Keratinocyte (primary cell): ENCODE data around the gene HEPN1. TPM values are rescaled to one million over a fixed set of nuclear protein-coding genes. Genes with fewer than 3 reads are reported as not detected.

Source experiments
- DNase-seq: peaks from one replicate; pipeline ENCODE4 v3.0.0-alpha.2; 2011; ENCODE audit warnings: low read depth, missing footprints, low spot score
- FAIRE-seq: peaks from 2 replicates; lab custom pipeline; 2011; peaks lifted over from hg19 to GRCh38; lab: Jason Lieb, UNC
- H2AFZ ChIP-seq: 2 replicates; pipeline ENCODE4 v1.6.0; 2012; ENCODE audit warnings: low read length, control low read depth, inconsistent platforms; ENCODE audit not compliant: control insufficient read depth
- H3K27ac ChIP-seq: 2 replicates; pipeline ENCODE4 v1.5.1; 2011; ENCODE audit warnings: low read length; ENCODE audit not compliant: control insufficient read depth, insufficient read depth
- H3K27me3 ChIP-seq: 3 replicates; pipeline ENCODE4 v1.6.0; 2011; ENCODE audit warnings: low read length; ENCODE audit not compliant: control insufficient read depth, insufficient read depth; ENCODE audit errors: extremely low read depth
- H3K36me3 ChIP-seq, 2 experiments: 2 replicates in 1 of 2; 3 replicates in 1 of 2; pipeline ENCODE4 v1.5.1; 2011; ENCODE audit warnings: low read length in 2 of 2, mild to moderate bottlenecking in 1 of 2; ENCODE audit not compliant: control insufficient read depth in 2 of 2, insufficient read depth in 2 of 2; ENCODE audit errors: extremely low read depth in 1 of 2
- H3K4me1 ChIP-seq: 3 replicates; pipeline ENCODE4 v1.5.1; 2011; ENCODE audit warnings: low read length; ENCODE audit not compliant: control insufficient read depth, insufficient read depth; ENCODE audit errors: extremely low read depth
- H3K4me2 ChIP-seq: 3 replicates; pipeline ENCODE4 v1.6.0; 2011; ENCODE audit warnings: low read depth, low read length; ENCODE audit not compliant: control insufficient read depth, insufficient read depth; ENCODE audit errors: extremely low read depth
- H3K4me3 ChIP-seq, 3 experiments: fragments of 200-600 bp in 1 of 3; sonication (generic) in 1 of 3; 2 replicates in 2 of 3; 3 replicates in 1 of 3; pipeline ENCODE4 v1.5.1; 2011 to 2016; ENCODE audit warnings: low read length in 3 of 3, mild to moderate bottlenecking in 3 of 3, control low read depth in 2 of 3, inconsistent platforms in 1 of 3, low read depth in 1 of 3, mixed read lengths in 1 of 3, mixed run types in 1 of 3, moderate library complexity in 1 of 3; ENCODE audit not compliant: control insufficient read depth in 2 of 3, insufficient read depth in 2 of 3; ENCODE audit errors: extremely low read depth in 1 of 3
- H3K79me2 ChIP-seq: 2 replicates; pipeline ENCODE4 v1.6.0; 2012; ENCODE audit warnings: low read length; ENCODE audit not compliant: control insufficient read depth, insufficient read depth
- H3K9ac ChIP-seq: 3 replicates; pipeline ENCODE4 v1.6.0; 2011; ENCODE audit warnings: low read length; ENCODE audit not compliant: control insufficient read depth, insufficient read depth; ENCODE audit errors: extremely low read depth
- H3K9me1 ChIP-seq: 3 replicates; pipeline ENCODE4 v1.6.0; 2011; ENCODE audit warnings: low read length; ENCODE audit not compliant: control insufficient read depth, insufficient read depth; ENCODE audit errors: extremely low read depth
- H3K9me3 ChIP-seq: 2 replicates; pipeline ENCODE4 v1.5.1; 2012; ENCODE audit warnings: low read depth, low read length; ENCODE audit not compliant: control insufficient read depth
- H4K20me1 ChIP-seq: 3 replicates; pipeline ENCODE4 v1.6.0; 2011; ENCODE audit warnings: low read length; ENCODE audit not compliant: control insufficient read depth, insufficient read depth; ENCODE audit errors: extremely low read depth
- CTCF ChIP-seq, 3 experiments: IDR thresholded peaks in 1 of 3; conservative IDR thresholded peaks in 1 of 3; optimal IDR thresholded peaks in 1 of 3; 2 replicates in 2 of 3; 3 replicates in 1 of 3; pipeline versions ENCODE3 to v1.5.1; 2011; ENCODE audit warnings: low read length in 3 of 3, mild to moderate bottlenecking in 3 of 3, moderate library complexity in 2 of 3, control low read depth in 1 of 3, inconsistent platforms in 1 of 3; ENCODE audit not compliant: insufficient read depth in 2 of 3; ENCODE audit errors: extremely low read depth in 1 of 3
- EZH2 ChIP-seq: IDR thresholded peaks from one replicate; pipeline ENCODE4 v1.6.1; 2012; ENCODE audit warnings: inconsistent platforms, mild to moderate bottlenecking, low read length, moderate library complexity
- dilution Hi-C: fragments of 300-500 bp; cut with MboI; formaldehyde crosslinking; loops from one replicate; pipeline ENCODE4 v1.7.0; 2020; ENCODE audit warnings: low sequenced_read_pairs; ENCODE audit not compliant: extremely low pct_ligation_motif_present
- polyA plus RNA-seq, 5 experiments: library from polyadenylated mRNA; depleted of rRNA in 3 of 5; stranded (reverse) in 3 of 5; stranded (forward) in 1 of 5; unstranded in 1 of 5; fragments of >200 nt; gene quantifications; 1 replicate in 1 of 5; 2 replicates in 3 of 5; 3 replicates in 1 of 5; pipeline versions ENCODE4 v1.2.1 to v1.2.3, GENCODE V29; 2011 to 2012; ENCODE audit warnings: missing spikeins in 2 of 5, low read depth in 1 of 5, low replicate concordance in 1 of 5

The HEPN1 gene
- polyA plus RNA-seq, 1 donor (not counting 4 experiments of a cell fraction or from before 2014, with no cell fraction given) = not detected

GRCh38 chr11:124917115-124917637 lies 1.9 kb upstream of the HEPN1 start:
- Histone ChIP-seq H3K79me2 (no peaks in the 10 kb centered on the region), H3K4me2 (no peak overlapping the region), H3K27ac (no peak overlapping the region), H3K9ac (no peak overlapping the region), H3K4me3 (no peak overlapping the region), H3K36me3 (no peaks in the 10 kb centered on the region), H3K4me1 (no peaks in the 10 kb centered on the region), H3K9me3 (no peaks in the 10 kb centered on the region), H4K20me1 (no peaks in the 10 kb centered on the region), H3K27me3 (peaks cover 12% of the 10 kb centered on the region), H3K9me1 (no peaks in the 10 kb centered on the region), H2AFZ (no peak overlapping the region)
- no peak for TF ChIP-seq EZH2
- peak in 1 of 3 experiments; percentile 10 for TF ChIP-seq CTCF (optimal IDR thresholded peaks at IDR 0.05 in 1 of 3, IDR thresholded peaks at IDR 0.05 in 1 of 3, conservative IDR thresholded peaks at IDR 0.05 in 1 of 3; ENCODE audit: extremely low read depth in 1 of 3, insufficient read depth in 2 of 3, low read length in 3 of 3)
- FAIRE-seq (no peak), DNase-seq (no peak)
- dilution Hi-C loops = no loop called here

DNA sequence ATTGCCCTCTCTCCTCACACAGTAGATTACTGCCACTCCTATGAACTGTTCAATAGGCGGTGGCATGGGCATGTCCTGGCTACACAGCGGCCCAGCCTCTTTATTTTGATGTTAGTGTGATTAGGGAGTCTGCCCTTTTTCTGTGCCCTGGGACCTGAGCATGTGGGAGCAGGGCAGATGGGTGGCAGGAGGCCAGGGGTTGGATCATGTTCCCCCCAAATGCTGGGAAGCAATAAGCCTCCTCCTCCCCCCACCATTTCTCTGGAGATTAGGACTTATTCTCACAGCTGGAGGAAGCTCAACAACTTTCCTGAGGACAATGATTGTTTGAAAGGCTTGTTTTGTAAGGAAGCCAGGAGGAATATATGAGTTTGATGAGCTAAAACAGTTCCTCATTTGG lies 848 bp downstream of the HEPN1 start:
- no peaks in the 10 kb centered on the region for H3K9me3 ChIP-seq
- H3K79me2 ChIP-seq = no peaks in the 10 kb centered on the region
- H3K27me3 ChIP-seq = peaks cover 16% of the 10 kb centered on the region
- no peaks in the 10 kb centered on the region for H4K20me1 ChIP-seq
- no peak for FAIRE-seq
- no peak overlapping the region for H3K4me2 ChIP-seq
- H3K9me1 ChIP-seq = no peaks in the 10 kb centered on the region
- no peaks in the 10 kb centered on the region for H3K36me3 ChIP-seq
- H3K27ac ChIP-seq = no peak overlapping the region
- H3K4me1 ChIP-seq = no peaks in the 10 kb centered on the region
- DNase-seq = no peak
- TF ChIP-seq EZH2 (no peak), CTCF (optimal IDR thresholded peaks at IDR 0.05 in 1 of 3, IDR thresholded peaks at IDR 0.05 in 1 of 3, conservative IDR thresholded peaks at IDR 0.05 in 1 of 3; ENCODE audit: extremely low read depth in 1 of 3, insufficient read depth in 2 of 3, low read length in 3 of 3) (no peak)
- H3K9ac ChIP-seq = no peak overlapping the region
- no peak overlapping the region for H2AFZ ChIP-seq
- no peak overlapping the region for H3K4me3 ChIP-seq
- dilution Hi-C loops = no loop called here
